GM12873 (cell line): Measurements from ENCODE around the gene USP12.

ENCODE experiments used
- CTCF ChIP-seq: IDR thresholded peaks from 2 replicates; pipeline ENCODE4 v1.5.1; 2012; ENCODE audit warnings: low read depth, mild to moderate bottlenecking, moderate library complexity, low read length, control low read depth; ENCODE audit not compliant: insufficient read depth; ENCODE audit errors: missing control alignments

Gene USP12

GRCh38 chr13:27192973-27193372 lies 21.4 kb upstream of the USP12 start:
- no peak for TF ChIP-seq CTCF

- TF ChIP-seq CTCF: no peak
Measured at GRCh38 chr13:27189192-27189591, 17.6 kb upstream of the USP12 start.

GRCh38 chr13:27188239-27188638 lies 16.6 kb upstream of the USP12 start:
- TF ChIP-seq CTCF: no peak

- TF ChIP-seq CTCF: no peak
Measured at GRCh38 chr13:27186295-27186694, 14.7 kb upstream of the USP12 start.

GRCh38 chr13:27183561-27184147 lies 12.0 kb upstream of the USP12 start:
- TF ChIP-seq CTCF: no peak

- TF ChIP-seq CTCF: no peak
Measured at GRCh38 chr13:27182844-27183497, 11.4 kb upstream of the USP12 start.

GRCh38 chr13:27182054-27182453 lies 10.4 kb upstream of the USP12 start:
- no peak for TF ChIP-seq CTCF

GRCh38 chr13:27177852-27178251 lies 6.2 kb upstream of the USP12 start:
- TF ChIP-seq CTCF: peak; percentile 46
